Measurements from ENCODE around the gene ECE2. TPM values are rescaled to one million over a fixed set of nuclear protein-coding genes. Genes with fewer than 3 reads are reported as not detected.

ECE2 gene
- total RNA-seq, 3 donors from 2014 or later, result not detected

DNA sequence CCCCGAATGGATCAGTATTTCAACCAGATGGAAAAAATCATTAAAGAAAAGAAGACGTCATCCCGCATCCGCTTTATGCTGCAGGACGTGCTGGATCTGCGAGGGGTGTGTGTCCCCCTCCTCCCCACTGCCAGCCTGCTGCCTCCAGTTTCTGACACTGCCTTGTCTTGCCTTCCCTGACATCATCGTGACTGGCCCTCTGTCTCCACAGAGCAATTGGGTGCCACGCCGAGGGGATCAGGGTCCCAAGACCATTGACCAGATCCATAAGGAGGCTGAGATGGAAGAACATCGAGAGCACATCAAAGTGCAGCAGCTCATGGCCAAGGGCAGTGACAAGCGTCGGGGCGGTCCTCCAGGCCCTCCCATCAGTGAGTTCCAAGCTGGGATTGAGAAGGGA lies 49.4 kb downstream of the ECE2 start:
- DNase-seq (ENCODE audit: low spot score in 2 of 2), result no peak
- Histone ChIP-seq H3K9me3 (no peaks in the 10 kb centered on the region), H3K4me3 (no peak overlapping the region), H3K36me3 (peaks cover 50% of the 10 kb centered on the region), H3K27ac (no peak overlapping the region), H3K27me3 (no peaks in the 10 kb centered on the region), H3K4me1 (peaks cover 1 to 3% of the 10 kb centered on the region in 2 donors)
- TF ChIP-seq POLR2A (IDR thresholded peaks at IDR 0.05), result no peak
- TF ChIP-seq, protein P1, sequence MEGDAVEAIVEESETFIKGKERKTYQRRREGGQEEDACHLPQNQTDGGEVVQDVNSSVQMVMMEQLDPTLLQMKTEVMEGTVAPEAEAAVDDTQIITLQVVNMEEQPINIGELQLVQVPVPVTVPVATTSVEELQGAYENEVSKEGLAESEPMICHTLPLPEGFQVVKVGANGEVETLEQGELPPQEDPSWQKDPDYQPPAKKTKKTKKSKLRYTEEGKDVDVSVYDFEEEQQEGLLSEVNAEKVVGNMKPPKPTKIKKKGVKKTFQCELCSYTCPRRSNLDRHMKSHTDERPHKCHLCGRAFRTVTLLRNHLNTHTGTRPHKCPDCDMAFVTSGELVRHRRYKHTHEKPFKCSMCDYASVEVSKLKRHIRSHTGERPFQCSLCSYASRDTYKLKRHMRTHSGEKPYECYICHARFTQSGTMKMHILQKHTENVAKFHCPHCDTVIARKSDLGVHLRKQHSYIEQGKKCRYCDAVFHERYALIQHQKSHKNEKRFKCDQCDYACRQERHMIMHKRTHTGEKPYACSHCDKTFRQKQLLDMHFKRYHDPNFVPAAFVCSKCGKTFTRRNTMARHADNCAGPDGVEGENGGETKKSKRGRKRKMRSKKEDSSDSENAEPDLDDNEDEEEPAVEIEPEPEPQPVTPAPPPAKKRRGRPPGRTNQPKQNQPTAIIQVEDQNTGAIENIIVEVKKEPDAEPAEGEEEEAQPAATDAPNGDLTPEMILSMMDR (IDR thresholded peaks at IDR 0.05), result no peak
- no peak for TF ChIP-seq POLR2AphosphoS5 (IDR thresholded peaks at IDR 0.05)
- intact Hi-C loops (cut with DNase I; ENCODE audit: low total_unique reads), result no loop called here

DNA sequence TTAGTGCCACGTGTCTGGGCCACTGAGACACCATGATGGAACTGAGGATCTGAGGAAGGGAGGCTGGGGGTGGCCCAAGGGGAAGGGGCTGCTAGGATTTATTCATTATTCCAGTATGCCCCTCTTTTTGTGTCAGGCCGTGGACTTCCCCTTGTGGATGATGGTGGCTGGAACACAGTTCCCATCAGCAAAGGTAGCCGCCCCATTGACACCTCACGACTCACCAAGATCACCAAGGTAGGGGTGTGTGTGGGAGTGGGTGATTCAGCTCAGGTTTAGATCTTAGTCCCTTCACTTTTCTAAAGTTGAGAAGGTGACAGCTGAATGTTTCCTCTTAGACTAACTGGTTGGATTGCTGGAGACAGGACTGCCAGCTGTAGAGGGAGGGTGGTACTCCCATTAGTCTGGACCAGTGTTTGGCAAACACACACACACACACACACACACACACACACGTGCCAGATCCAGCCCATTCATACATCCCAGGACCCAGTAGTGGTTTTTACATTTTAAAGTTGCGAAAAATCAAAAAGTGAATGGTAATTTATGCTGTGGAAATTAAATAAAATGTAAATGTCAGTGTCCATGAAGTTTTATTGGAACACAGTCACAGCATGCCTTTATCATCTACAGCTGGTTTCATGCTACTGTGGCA lies 50.0 kb downstream of the ECE2 start:
- Histone ChIP-seq H3K27ac (no peak overlapping the region), H3K36me3 (peaks cover 50% of the 10 kb centered on the region), H3K27me3 (no peaks in the 10 kb centered on the region), H3K9me3 (no peaks in the 10 kb centered on the region), H3K4me3 (no peak overlapping the region), H3K4me1 (no peaks in the 10 kb centered on the region)
- DNase-seq (ENCODE audit: low spot score in 2 of 2), result no peak
- TF ChIP-seq POLR2AphosphoS5 (IDR thresholded peaks at IDR 0.05), result no peak
- TF ChIP-seq POLR2A (IDR thresholded peaks at IDR 0.05), result no peak
- TF ChIP-seq, protein P1 (IDR thresholded peaks at IDR 0.05), result no peak
- intact Hi-C loops (cut with DNase I; ENCODE audit: low total_unique reads), result no loop called here

DNA sequence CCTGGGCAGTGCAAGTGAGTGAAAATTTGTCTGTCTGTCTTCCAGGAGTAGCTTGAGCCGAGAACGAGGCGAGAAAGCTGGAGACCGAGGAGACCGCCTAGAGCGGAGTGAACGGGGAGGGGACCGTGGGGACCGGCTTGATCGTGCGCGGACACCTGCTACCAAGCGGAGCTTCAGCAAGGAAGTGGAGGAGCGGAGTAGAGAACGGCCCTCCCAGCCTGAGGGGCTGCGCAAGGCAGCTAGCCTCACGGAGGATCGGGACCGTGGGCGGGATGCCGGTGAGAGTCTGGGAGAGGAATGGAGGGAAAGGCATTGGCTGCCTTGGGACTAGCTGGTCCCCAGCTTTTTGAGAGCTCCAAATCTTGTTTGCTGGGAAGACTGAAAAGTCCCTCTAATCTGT lies 51.3 kb downstream of the ECE2 start:
- no peak for DNase-seq (ENCODE audit: low spot score in 2 of 2)
- Histone ChIP-seq H3K9me3 (no peaks in the 10 kb centered on the region), H3K27me3 (no peaks in the 10 kb centered on the region), H3K36me3 (peaks cover 50% of the 10 kb centered on the region), H3K4me3 (no peak overlapping the region), H3K27ac (no peak overlapping the region), H3K4me1 (no peaks in the 10 kb centered on the region)
- TF ChIP-seq POLR2AphosphoS5 (IDR thresholded peaks at IDR 0.05) (no peak), POLR2A (IDR thresholded peaks at IDR 0.05) (no peak)
- TF ChIP-seq, protein P1 (IDR thresholded peaks at IDR 0.05), result no peak
- intact Hi-C loops (cut with DNase I; ENCODE audit: low total_unique reads), result no loop called here

DNA sequence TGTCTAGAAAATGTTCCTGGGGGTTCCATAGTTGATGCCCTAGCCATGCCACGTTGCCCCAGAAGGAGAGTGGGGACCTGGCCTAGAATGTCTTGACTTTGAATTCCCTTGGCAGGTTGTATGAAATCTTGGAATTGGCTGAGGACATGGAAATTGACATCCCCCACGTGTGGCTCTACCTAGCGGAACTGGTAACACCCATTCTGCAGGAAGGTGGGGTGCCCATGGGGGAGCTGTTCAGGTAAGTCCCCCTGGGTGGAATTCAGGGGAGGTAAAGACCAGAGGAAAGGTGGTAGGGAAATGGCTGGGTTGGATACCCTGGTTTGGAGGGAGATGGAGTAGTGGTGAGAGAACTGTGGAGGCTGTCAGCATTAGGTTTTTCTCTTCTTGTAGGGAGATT lies 52.7 kb downstream of the ECE2 start:
- Histone ChIP-seq H3K9me3 (no peaks in the 10 kb centered on the region), H3K36me3 (peaks cover 38% of the 10 kb centered on the region)

More for the DNA sequence above, 52.7 kb downstream of the ECE2 start:
- intact Hi-C loops (cut with DNase I; ENCODE audit: low total_unique reads), result no loop called here
- DNase-seq (ENCODE audit: low spot score in 2 of 2), result no peak
- H3K27ac ChIP-seq, result no peak overlapping the region
- no peaks in the 10 kb centered on the region for H3K27me3 ChIP-seq
- H3K4me1 ChIP-seq, result no peaks in the 10 kb centered on the region
- H3K4me3 ChIP-seq, result no peak overlapping the region
- TF ChIP-seq POLR2AphosphoS5 (IDR thresholded peaks at IDR 0.05) (no peak), POLR2A (IDR thresholded peaks at IDR 0.05) (no peak)
- TF ChIP-seq, protein P1 (IDR thresholded peaks at IDR 0.05), result no peak

Measured in breast epithelium (tissue), 4 donors.